ENCODE results near the gene LARP1B. TPM values are rescaled to one million over a fixed set of nuclear protein-coding genes. Genes with fewer than 3 reads are reported as not detected.

LARP1B gene
- total RNA-seq, 1 experiment from 2014 or later, result 42.9 TPM

DNA sequence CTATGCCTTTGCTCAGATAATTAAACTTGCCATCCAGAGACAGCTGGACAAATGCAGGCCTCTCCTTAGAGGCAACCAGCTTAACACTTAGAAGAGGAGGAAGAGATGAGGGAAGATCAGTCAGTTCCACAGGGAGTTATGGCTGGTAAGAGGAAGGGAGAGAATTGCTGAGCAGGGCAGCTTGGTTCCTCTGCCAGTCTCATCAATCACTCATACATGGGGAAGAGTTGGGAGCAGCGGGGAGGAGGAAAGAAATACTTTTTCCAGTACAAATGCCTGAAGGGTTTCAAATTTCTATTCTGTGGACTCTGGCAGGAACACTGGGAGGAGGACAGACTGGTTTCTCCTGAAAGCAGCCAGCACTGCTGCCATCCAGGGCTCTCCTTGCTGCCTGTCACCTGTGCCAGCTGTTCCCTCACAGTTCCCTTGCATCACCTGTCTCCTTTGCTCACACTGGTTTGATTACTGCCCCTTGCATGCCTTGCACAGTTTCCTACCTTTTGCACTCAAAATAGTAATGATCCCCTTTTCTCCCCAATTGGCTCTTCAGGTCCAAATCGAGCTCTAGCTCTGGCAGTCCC is 167.0 kb downstream of the LARP1B start:
- H3K4ac ChIP-seq (ENCODE audit: low read depth, low read length), result no peak overlapping the region

More for the DNA sequence above, 167.0 kb downstream of the LARP1B start:
- Mint-ChIP-seq H3K4me1 (no peaks in the 10 kb centered on the region; a peak in 1 of 4 replicates), H3K9me3 (peaks cover 0 to 8% of the 10 kb centered on the region in 2 experiments; a peak in 3 of 5 replicates), H3K27me3 (ENCODE audit: low read depth) (no peaks in the 10 kb centered on the region), H3K4me3 (no peak overlapping the region), H3K36me3 (ENCODE audit: insufficient read depth in 1 of 3, low read depth in 3 of 3) (no peaks in the 10 kb centered on the region; a peak in 1 of 7 replicates), H3K27ac (no peak overlapping the region)
- no peak overlapping the region for H2BK12ac ChIP-seq (ENCODE audit: insufficient read length, low read depth, low read length)
- whole genome bisulfite sequencing (ENCODE audit: extremely low coverage, insufficient read length, low lambda C conversion rate), result no CpG with 5 or more reads among the region's 2 CpGs
- no peak overlapping the region for H3T11ph ChIP-seq (ENCODE audit: low read length)
- no peak overlapping the region for H2BK15ac ChIP-seq (ENCODE audit: low read depth, low read length)
- H3K9ac ChIP-seq (ENCODE audit: extremely low read depth, insufficient read length, low read length), result no peak overlapping the region
- no peaks in the 10 kb centered on the region for H3K79me2 ChIP-seq (ENCODE audit: insufficient read depth, low read length)
- H4K5ac ChIP-seq (ENCODE audit: insufficient read length, low read depth, low read length), result no peak overlapping the region
- H3K18ac ChIP-seq (ENCODE audit: insufficient read length, low read depth, low read length), result no peak overlapping the region
- no peak for DNase-seq
- no peak overlapping the region for H2BK120ac ChIP-seq (ENCODE audit: low read depth, low read length, poor library complexity, severe bottlenecking)
- H2AFZ ChIP-seq (ENCODE audit: low read length), result no peak overlapping the region
- H3K4me1 ChIP-seq (ENCODE audit: insufficient read depth, low read length), result no peaks in the 10 kb centered on the region
- no peak overlapping the region for H4K8ac ChIP-seq (replicated peaks; ENCODE audit: insufficient read length, low read depth, low read length)
- no peak overlapping the region for H3K56ac ChIP-seq (ENCODE audit: insufficient read length, low read depth, low read length)
- TF ChIP-seq, protein P1, sequence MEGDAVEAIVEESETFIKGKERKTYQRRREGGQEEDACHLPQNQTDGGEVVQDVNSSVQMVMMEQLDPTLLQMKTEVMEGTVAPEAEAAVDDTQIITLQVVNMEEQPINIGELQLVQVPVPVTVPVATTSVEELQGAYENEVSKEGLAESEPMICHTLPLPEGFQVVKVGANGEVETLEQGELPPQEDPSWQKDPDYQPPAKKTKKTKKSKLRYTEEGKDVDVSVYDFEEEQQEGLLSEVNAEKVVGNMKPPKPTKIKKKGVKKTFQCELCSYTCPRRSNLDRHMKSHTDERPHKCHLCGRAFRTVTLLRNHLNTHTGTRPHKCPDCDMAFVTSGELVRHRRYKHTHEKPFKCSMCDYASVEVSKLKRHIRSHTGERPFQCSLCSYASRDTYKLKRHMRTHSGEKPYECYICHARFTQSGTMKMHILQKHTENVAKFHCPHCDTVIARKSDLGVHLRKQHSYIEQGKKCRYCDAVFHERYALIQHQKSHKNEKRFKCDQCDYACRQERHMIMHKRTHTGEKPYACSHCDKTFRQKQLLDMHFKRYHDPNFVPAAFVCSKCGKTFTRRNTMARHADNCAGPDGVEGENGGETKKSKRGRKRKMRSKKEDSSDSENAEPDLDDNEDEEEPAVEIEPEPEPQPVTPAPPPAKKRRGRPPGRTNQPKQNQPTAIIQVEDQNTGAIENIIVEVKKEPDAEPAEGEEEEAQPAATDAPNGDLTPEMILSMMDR (conservative IDR thresholded peaks at IDR 0.05), result no peak
- H2BK5ac ChIP-seq (ENCODE audit: insufficient read length, low read length), result no peak overlapping the region
- no peaks in the 10 kb centered on the region for H4K20me1 ChIP-seq (ENCODE audit: control insufficient read depth, insufficient read depth, insufficient read length)
- no peak overlapping the region for H3K27ac ChIP-seq (ENCODE audit: insufficient read length, low read depth, low read length)
- no peak overlapping the region for H2AK5ac ChIP-seq (ENCODE audit: insufficient read length, low read length)
- H3K14ac ChIP-seq (ENCODE audit: insufficient read depth, low read length), result no peak overlapping the region
- no peak overlapping the region for H4K91ac ChIP-seq (ENCODE audit: insufficient read length, low read depth, low read length)
- H3K23me2 ChIP-seq (ENCODE audit: insufficient read length, low read depth, low read length, poor library complexity, severe bottlenecking), result no peaks in the 10 kb centered on the region
- no peak overlapping the region for H3K23ac ChIP-seq (ENCODE audit: insufficient read length, low read depth, low read length)
- H3K27me3 ChIP-seq (ENCODE audit: insufficient read depth, low read length), result no peaks in the 10 kb centered on the region
- H2BK20ac ChIP-seq (ENCODE audit: low read depth, low read length, poor library complexity, severe bottlenecking), result no peak overlapping the region
- no peak overlapping the region for H3K4me2 ChIP-seq (ENCODE audit: insufficient read depth, insufficient read length, low read length)
- no peaks in the 10 kb centered on the region for H3K9me3 ChIP-seq (ENCODE audit: control insufficient read depth, low read depth, low read length)
- no peaks in the 10 kb centered on the region for H3K79me1 ChIP-seq (ENCODE audit: insufficient read depth, low read depth, low read length, poor library complexity, severe bottlenecking)

Data from H9 (cell line).